HG03139 (cell line): ENCODE data around the gene DIAPH2.
"Not testable (repeated sequence)": the region's sequence is repeated elsewhere in the genome, so short reads cannot be mapped to it uniquely, and the experiment has no call there.

ENCODE experiments used
- ATAC-seq: cut with Tn5 transposase; IDR thresholded peaks from one replicate; pipeline ENCODE4 v1.9.1; 2021; ENCODE audit not compliant: unreplicated experiment

Gene DIAPH2

DNA sequence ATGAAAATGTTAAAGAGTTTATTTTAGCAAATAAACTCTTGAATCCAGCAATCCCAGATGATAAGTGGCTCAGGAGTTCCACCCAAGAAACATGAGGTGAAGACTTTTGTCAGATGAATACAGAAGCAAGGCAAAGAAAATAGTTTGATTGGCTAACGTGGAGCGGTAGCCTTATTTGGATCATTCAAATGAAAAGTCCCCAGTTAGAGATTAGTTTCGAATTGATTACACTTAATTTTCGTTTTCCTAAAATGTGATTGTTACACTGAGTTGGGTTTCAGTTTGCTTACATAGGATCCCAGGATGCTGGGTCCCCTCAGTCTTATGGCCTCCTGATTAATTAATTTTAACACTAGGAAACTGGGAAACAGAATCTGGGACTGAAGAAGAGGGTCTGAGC is 122.7 kb downstream of the DIAPH2 start:
- no peak for ATAC-seq

DNA sequence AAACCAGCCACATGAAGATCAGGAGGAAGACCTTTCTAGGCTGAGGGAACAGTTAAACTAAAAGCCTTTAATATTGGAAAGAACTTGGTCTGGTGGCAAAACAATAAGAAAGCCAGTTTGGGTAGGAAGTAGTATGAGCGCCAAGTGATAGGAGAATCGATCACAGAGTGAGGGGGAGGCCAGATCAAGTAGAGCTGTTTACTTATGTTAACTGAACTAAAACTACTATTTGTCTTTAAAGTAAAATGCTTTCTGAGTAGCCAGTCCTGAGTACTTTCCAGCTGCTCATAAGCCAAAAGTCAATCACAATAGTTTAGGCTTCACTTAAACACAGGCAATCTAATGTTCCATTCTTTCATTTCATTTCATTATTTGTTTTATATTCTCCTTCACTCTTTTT is 136.3 kb downstream of the DIAPH2 start:
- no peak for ATAC-seq

DNA sequence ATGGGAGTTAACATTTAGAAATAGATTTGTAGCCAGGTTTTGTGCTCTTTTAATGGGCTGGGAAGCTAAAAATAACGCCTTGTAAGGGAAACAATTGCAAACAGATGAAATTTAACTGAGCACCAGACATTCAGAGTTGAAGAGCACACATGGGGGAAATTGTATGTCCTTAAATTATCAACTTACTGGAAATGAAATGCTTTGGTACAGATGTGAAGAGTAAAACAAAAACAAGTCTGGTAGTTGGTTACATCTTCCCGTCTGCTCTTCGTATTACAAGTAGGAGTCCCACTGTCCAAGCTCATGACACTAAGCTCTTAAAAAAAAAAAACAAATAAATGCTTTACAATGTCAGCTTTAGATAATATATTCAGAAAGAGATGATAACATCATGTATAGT is 139.5 kb downstream of the DIAPH2 start:
- no peak for ATAC-seq

DNA sequence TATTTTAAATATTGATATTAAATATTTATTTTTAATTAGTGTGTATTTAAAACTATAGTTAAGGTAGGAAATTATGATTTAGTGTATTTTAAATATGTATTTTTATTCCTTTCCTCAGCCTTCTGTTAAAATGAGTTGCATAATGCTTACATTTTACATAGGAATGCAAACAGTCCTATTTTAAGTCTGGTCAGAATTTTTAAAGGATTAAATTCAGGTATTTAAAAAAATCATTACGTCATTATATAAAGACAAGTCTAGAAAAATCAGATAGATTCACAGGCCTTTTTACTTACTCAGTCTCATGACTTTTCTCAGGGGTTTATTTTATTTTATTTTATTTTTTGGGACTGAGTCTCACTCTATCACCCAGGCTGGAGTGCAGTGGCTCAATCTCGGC is 148.7 kb downstream of the DIAPH2 start:
- ATAC-seq = no peak

DNA sequence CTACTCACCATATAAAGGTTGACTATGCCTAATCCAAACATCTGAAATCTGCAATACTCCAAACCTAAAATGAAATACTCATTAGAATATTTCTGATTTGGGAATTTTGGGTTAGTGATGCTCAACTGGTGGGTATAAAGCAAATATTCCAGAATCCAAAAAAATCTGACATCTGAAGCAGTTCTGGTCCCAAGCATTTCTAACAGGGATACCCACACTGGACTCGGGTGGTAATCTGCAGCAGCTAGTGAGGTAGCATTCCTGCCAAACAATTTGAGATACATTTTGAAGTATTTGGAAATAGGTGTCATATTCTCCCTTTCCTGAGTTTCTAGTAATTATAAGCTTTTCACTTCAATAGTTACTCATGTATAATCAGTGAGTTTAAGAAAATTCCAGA is 149.5 kb downstream of the DIAPH2 start:
- no peak for ATAC-seq

DNA sequence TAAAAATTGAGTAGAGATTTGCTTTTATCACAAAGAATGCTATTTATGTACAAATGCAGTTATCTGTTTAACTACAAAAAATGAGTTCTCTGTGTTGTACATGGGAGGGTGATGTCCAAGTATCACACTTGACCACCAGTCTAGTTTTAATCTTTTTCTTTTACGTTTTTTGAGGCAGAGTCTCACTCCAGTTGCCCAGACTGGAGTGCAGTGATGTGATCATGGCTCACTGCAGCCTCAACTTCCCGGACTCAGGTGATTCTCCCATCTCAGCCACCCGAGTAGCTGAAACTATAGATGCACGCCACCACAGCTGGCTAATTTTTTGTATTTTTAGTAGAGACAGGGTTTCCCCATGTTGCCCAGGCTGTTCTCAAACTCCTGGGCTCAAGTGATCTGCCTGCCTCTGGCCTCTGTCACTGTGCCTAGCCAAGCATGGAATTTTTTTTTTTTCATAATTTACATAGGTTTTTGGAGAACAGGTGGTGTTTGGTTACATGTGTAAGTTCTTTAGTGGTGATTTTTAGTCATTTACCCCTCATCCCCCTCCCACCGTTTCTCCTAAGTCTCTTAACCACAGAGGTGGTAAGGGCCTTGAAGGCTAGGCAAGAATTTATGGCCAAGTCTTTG is 151.1 kb downstream of the DIAPH2 start:
- ATAC-seq = peak; percentile 76

DNA sequence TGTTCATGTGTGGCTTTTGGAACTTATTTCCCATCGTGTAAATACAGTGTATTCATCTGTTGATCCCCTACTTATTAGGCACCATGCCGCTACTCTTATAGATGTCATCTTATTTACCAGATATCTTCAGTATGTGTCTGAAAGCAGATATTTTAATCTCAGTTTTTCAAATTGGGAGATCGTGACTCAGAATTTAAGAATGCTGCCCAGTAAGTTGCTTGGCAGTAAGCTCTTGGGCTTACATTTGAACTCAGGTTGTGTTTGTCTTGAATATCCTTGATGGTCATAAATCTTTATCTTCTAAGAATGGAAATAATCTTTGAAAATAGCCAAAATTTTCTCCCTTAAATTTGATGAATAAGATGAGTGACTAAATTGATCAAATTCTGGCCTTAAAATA is 153.2 kb downstream of the DIAPH2 start:
- ATAC-seq = no peak

DNA sequence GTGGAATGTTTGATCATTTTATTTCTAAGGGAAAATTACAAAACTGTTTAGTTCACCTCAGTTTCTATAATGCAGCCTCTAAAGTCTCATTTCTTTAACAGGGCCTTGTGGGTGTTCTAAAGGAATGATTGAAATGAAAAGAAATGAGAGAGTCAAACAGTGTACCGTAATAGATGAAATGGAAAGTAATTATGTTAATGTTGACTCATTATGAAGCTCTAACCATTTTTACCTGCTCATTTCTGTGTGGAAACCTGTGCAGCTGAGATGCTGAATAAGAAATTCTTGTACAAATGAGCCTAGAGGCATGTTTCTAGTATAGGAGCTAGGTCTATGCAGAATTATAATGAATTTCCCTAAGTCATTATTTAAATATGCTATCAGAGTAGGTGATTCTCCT is 153.9 kb downstream of the DIAPH2 start:
- ATAC-seq = no peak

DNA sequence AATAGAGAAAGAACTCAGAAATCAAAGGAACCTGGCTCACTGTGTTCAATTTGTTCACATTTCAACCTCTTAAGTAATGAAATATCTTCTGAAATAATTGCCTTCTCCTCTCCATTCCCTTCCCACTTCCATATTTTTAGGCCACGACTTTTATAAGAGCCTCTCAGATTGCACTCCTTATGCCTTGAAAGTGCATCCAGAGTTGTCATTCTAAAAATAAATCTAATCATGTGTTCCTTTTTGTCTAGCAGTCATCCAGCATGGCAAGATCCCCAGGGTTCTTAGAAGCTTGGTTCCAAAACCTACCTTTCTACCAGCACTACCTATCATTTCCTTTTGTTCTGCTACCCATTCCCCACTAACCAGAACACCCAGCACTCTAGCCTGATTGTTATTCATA is 156.7 kb downstream of the DIAPH2 start:
- no peak for ATAC-seq

DNA sequence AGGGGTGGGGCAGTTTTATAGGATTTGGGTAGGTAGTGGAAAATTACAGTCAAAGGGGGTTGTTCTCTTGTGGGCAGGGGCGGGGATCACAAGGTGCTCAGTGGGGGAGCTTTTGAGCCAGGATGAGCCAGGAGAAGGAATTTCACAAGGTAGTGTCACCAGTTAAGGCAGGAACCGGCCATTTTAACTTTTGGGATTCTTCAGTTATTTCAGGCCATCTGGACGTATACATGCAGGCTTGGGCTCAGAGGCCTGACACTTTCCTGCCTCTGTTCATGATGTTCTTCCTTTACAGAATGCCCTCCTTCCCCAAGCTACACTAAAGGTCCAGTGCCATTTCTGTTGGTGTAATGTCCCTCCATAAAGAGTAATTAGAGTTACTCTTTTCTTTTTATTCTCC is 157.2 kb downstream of the DIAPH2 start:
- ATAC-seq = not testable (repeated sequence)

DNA sequence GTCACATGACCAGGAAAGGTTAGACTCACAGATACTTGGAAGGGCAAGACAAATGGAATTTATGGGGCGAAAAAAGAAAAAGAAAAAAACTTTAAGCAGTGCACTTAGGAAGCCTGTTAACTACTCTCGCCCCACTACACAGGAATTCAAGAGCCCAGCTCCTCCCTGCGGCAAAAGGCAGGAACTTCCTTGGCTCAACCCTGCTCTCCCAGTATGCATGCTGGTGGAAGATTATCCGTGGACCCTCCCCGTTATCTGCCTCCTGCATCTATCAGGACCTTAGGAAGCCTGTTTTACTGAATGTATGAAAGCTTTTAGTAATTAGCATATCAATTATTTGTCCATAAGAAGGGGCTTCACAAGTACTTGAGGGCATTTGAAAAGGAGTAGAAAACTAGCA is 158.9 kb downstream of the DIAPH2 start:
- no peak for ATAC-seq

DNA sequence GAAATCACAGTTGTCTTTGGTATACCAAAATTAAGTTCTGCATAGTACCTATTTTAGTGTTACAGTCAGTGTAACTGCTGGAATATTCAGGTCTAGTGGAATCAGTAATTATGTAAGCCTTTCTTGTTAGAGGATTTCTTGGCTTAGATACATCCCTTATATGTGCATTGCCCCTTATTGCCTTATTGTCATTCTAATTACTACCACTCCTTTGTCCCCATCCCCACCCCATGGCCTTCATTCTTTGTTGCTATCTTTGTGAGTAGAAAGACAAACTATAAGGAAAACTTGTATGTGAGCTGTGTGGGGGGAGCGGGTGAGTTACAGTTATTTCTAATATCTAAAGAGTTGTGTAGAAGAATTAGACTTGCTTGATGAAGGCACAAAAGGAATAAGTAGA is 162.2 kb downstream of the DIAPH2 start:
- ATAC-seq = no peak

DNA sequence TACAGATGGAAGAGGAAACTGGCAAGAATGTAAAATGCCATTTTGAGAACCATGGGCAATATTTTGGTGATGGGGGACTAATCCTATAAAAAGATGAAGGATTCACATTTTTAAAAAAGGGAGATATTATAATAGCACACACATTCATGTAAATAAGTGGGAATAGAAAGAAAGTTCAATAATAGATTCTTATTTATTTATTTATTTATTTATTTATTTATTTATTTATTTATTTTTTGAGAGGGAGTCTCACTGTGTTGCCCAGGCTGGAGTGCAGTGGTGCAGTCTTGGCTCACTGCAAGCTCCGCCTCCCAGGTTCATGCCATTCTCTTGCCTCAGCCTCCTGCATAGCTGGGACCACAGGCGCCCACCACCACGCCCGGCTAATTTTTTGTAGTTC is 174.8 kb downstream of the DIAPH2 start:
- not testable (repeated sequence) for ATAC-seq

DNA sequence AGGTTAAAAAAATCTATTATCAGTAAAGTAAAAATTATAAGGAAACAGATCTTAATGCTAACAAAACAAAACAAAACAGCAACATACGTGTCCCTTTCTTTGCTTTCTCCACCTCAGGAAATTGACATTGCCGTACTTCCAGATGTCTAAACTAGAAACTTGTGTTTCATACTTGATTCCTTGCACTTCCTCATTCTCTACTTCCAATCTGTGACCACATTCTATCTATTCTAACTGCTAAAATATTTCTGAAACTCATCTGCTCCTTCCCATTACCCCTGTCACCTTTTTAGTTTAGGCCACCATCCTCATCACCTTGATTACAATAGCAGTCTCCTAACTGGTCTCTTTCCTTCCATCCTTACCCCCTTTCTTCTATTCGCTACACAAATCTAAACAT is 176.6 kb downstream of the DIAPH2 start:
- ATAC-seq = peak; percentile 68

DNA sequence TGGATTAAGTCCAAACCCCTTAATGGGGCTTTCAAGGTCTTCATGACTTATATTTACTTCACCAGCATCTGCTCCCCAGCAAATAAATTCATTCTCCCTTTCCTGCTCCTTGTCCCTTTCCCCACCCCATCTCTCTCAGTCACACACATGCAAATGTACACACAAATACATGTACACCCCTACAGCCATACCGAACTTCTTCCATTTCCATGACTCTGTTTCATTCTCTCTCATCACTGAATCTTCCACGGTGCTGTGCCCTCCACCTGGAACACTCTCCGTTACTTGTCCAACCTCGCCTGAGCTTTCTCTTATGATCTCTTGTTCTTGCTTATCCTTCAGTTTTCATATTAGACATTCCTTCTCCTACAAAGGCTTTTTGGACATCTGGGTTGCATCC is 177.0 kb downstream of the DIAPH2 start:
- ATAC-seq = no peak

DNA sequence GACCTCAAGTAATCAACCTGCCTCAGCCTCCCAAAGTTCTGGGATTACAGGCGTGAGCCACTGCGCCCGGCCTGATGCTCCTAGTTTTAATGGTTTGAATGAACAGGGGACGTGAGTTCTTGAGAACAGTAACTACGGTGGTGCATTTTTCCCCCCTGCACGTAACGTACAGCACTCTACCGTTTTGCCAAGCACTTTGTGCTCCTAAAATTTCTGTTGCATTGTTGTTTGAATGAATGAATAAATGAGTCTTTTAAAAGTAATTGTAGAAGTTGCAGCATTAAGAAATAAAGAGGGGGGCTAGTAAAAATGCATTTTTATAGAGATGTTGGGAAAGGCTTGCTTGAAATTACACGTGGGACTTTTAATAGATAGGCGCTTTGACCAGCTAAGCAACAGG is 199.0 kb downstream of the DIAPH2 start, which contains the start of gene RPA4:
RPA4 (plus strand) TSS at position 301 of the 400 bp plus-strand sequence. CDS start 403 bp downstream, outside the sequence.
- no peak for ATAC-seq

DNA sequence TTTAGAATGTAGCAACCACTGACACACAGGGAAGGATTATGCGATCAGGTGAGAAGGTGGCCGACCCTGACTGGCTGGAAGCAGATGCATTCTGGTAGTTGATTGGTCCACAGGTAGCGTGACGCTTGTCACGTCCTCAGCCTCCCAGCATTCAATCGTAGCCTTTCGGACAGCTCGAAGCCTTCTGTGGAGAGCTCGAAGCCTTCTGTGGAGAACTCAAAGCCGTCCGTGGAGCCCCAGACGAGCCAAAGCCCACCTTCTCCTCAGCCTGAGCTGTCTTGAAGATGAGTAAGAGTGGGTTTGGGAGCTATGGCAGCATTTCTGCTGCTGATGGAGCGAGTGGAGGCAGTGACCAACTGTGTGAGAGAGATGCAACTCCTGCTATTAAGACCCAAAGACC is 199.4 kb downstream of the DIAPH2 start:
- ATAC-seq = no peak

DNA sequence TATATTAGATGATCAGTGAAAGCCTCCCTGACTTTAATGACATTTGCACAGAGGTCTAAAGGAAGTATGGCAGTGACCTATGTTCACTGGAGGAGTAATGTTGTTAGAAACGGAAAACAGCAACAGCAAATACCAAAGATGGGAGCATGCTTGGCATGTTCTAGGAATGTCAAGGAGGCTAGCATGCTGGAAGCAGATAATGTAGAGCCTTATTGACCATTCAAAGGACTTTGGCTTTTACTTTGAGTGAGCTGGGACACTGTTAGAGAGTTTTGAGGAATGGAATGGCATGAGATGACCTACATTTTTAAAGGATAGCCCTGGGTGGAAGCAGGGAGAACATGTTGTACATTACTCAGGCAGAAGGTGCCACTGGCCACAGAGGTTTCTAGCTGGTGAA is 205.1 kb downstream of the DIAPH2 start:
- ATAC-seq = no peak

DNA sequence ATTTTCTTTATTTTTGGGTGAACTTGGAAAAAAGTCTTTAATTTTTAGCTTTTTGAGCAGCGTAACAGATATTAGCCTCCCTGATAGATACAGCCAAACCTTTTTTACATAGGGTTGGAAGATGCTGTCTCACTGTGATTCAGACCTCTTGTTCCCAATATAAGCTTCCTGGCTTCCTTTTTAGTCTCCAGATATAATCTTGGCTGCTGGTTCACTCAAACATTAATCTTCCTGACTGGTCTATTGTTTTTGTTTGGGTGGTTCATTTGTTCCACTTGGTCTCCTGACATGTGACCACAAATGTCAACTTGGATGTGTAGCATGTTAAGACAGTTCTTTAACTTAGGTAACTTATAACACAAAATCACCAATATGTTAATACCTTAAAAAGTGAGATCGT is 222.1 kb downstream of the DIAPH2 start:
- no peak for ATAC-seq

DNA sequence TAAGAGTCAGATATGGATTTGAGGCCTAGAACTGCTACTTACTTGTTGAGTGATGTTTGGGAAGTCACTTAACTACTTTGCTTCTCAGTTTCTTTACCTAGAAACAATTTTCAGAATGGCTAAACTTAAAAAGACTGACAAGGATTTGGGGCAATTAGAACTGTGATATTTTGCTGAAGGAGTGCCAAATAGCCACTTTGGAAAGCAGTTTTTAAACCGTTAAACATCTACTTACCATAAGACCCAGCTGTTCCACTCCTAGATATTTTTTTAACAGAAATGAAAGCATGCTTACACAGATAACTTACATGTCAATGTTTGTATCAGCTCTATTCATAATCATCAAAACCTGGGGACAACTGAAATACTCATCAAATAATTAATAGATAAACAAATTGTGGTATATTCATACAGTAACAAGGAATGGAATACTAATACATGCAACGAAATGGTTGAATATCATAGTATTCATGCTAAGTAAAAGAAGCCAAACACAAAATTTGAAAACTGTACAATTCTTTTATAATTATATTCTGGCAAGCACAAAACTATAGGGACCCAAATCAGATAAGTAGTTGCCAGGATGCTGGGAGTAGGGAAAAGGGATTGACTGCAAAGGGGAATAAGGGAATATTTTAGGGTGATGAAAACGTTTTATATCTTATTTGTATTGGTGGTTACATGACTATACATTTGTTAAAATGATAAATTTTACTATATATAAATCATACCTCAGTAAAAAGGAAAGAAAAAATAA is 223.1 kb downstream of the DIAPH2 start:
- no peak for ATAC-seq

DNA sequence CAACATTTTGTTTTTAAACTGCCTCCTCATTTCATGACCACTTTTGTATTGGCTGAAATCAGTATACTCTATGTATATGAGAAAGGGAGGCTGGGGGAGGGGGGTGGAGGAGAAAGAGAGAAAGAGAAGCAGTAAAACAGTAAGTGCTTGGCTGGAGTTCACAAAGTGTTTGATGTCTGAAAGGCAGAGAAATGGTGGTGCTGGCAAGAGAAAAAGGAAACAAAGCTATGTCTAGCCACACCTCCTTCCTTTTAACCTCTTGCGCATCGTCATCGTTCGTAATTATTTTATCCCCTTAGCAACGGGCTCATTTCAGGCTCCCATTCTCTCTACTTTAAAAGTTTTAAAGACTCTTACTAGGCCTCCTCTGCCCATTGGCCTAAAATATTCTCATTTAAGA is 224.6 kb downstream of the DIAPH2 start:
- no peak for ATAC-seq

DNA sequence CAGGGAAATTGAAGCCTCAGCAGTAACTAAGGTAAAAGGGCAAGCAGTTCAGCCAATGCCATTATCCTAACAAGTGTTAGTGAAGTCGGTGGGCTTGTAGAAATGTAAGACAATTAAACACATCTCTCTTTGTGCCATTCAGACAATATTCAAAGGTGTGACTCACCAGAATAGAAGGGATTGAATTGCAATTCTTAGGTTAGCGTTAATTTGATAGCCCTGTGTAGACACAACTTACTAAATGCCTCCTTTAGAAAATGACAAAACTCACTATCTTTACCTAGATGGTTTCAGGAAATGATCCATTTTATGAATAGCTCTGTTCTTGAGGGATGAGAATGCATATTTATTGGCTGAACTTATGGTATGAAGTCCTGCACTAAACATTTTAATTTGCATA is 234.2 kb downstream of the DIAPH2 start:
- ATAC-seq = no peak

DNA sequence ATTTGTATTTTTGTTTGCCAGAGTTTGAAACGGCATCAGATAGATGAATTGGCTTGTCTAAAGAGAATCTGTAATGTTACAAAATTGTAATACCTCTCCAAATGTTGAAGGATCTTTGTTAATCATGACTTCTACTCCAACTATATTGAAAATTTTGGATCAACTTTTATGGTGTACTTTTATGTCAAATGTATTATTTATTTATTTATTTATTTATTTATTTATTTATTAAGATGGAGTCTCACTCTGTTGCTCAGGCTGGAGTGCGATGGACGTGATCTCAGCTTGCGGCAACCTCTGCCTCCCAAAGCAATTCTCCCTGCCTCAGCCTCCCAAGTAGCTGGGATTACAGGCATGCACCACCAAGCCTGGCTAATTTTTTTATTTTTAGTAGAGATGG is 235.0 kb downstream of the DIAPH2 start:
- no peak for ATAC-seq
